Upper lobe of left lung (tissue), 6 donors: ENCODE results near the gene FAM120B. TPM values are rescaled to one million over a fixed set of nuclear protein-coding genes. Genes with fewer than 3 reads are reported as not detected.
A peak's percentile ranks its signal among the peaks of the same experiment; 100 is the strongest.
"Not testable (repeated sequence)": the region's sequence is repeated elsewhere in the genome, so short reads cannot be mapped to it uniquely, and the experiment has no call there.

Experiments used
- ATAC-seq, 2 donors: fragments of 200-7000 bp; cut with Tn5 transposase; one replicate each; pipeline ENCODE4 v1.9.1; 2022; ENCODE audit warnings: mild to moderate bottlenecking in 2 of 2, moderate library complexity in 2 of 2; ENCODE audit not compliant: low FRiP score in 2 of 2
- DNase-seq, 2 donors: peaks; one replicate each; pipeline ENCODE4 v3.0.0-alpha.2; 2019 to 2020
- H3K27ac ChIP-seq, 4 donors: fragments of 200-600 bp; sonication (generic); one replicate each; pipeline ENCODE4 v1.5.1; 2016 to 2019
- H3K27me3 ChIP-seq, 4 donors: fragments of 200-600 bp; sonication (generic); one replicate each; pipeline ENCODE4 v1.5.1; 2017 to 2019
- H3K36me3 ChIP-seq, 4 donors: fragments of 200-600 bp; sonication (generic); one replicate each; pipeline ENCODE4 v1.5.1; 2016 to 2019
- H3K4me1 ChIP-seq, 4 donors: fragments of 200-600 bp; sonication (generic); one replicate each; pipeline ENCODE4 v1.5.1; 2018 to 2019
- H3K4me3 ChIP-seq, 4 donors: fragments of 200-600 bp; sonication (generic); one replicate each; pipeline ENCODE4 v1.5.1; 2017 to 2019; ENCODE audit warnings: mild to moderate bottlenecking in 2 of 4, moderate library complexity in 1 of 4
- H3K9me3 ChIP-seq, 4 donors: fragments of 200-600 bp; sonication (generic); one replicate each; pipeline ENCODE4 v1.5.1; 2018 to 2019
- CTCF ChIP-seq, 6 experiments: fragments of 450-650 bp in 4 of 6; fragments of 200-600 bp in 2 of 6; sonication (generic) in 2 of 6; IDR thresholded peaks; one replicate each; pipeline ENCODE4 v1.5.1; 2016 to 2019; ENCODE audit warnings: antibody characterized with exemption in 6 of 6
- EP300 ChIP-seq, 4 donors: sonication (generic); formaldehyde crosslinking; IDR thresholded peaks; one replicate each; pipeline ENCODE4 v1.5.1; 2017; ENCODE audit warnings: antibody characterized with exemption in 4 of 4, control low read depth in 2 of 4
- POLR2A ChIP-seq, 4 donors: fragments of 450-650 bp; IDR thresholded peaks; one replicate each; pipeline ENCODE4 v1.5.1; 2016 to 2017; ENCODE audit warnings: antibody characterized with exemption in 4 of 4, mild to moderate bottlenecking in 2 of 4
- POLR2AphosphoS5 ChIP-seq, 2 donors: sonication (generic); formaldehyde crosslinking; IDR thresholded peaks; one replicate each; pipeline ENCODE4 v1.5.1; 2017; ENCODE audit warnings: antibody characterized with exemption in 2 of 2
- WGBS, 2 donors: methylation state at CpG; one replicate each; pipeline ENCODE4 v1.1.5; 2017 to 2018; 5-methylcytosine and 5-hydroxymethylcytosine counted together
- total RNA-seq, 6 donors: library from RNA; depleted of rRNA in 4 of 6; stranded (reverse); fragments of >200 nt in 4 of 6; gene quantifications; one replicate each; pipeline versions ENCODE4 v1.1.0 to v1.2.1, GENCODE V29; 2016 to 2021
- donor health status: DM: no; HTN: no; CAD: no; lungs with moderate emphysema.
- donor health status: DM: no; HTN: yes; CAD: no; lungs with severe emphysema.

Gene FAM120B
- total RNA-seq, 6 donors from 2014 or later = 20.1 to 51.3 (median 28.3) TPM

GRCh38 chr6:170261643-170262488 is 44.7 kb upstream of the FAM120B start:
- no peak for TF ChIP-seq POLR2AphosphoS5 (IDR thresholded peaks at IDR 0.05)
- no peak for TF ChIP-seq POLR2A (IDR thresholded peaks at IDR 0.05)
- no peak for TF ChIP-seq EP300 (IDR thresholded peaks at IDR 0.05)
- TF ChIP-seq CTCF (IDR thresholded peaks at IDR 0.05) = no peak
- DNase-seq (peak in 1 of 2 donors; percentile 65), ATAC-seq (no peak)
- no peaks in the 10 kb centered on the region for H3K9me3 ChIP-seq
- WGBS, 2 donors = 86 to 88% methylated on average over 19 to 32 of the region's 32 CpGs
- H3K4me1 ChIP-seq = peaks cover 7 to 14% (median 11%) of the 10 kb centered on the region in 4 donors
- H3K36me3 ChIP-seq = no peaks in the 10 kb centered on the region
- no peak overlapping the region for H3K4me3 ChIP-seq
- no peaks in the 10 kb centered on the region for H3K27me3 ChIP-seq
- H3K27ac ChIP-seq = no peak overlapping the region

DNA sequence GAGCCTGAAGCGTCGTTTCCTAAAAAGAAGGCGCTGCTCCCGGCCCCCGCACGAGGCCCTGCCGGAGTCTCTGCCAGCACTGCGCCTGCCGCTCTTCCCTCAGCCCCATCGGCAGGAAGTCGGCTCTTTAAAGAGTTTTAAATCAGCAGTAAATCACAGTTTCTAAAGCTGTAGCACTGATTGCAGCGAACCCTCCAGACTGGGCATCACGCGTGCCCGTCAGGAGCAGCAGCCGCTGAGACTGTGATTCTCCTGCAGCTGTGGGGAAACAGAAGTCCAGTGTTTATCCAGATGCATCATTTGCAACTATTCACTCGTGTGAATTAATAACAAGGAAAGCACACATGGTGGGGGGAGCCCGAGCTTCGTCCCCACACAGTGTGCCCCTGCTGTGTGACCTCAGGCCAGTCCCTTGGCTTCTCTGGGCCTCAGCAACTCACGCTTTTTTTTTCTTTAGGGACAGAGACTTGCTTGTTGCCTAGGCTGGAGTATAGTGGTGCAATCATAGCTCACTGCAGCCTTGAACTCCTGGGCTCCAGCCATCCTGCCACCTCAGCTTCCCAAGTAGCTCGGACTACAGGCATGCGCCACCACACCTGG is 44.0 kb upstream of the FAM120B start:
- Histone ChIP-seq H3K27ac (no peak overlapping the region), H3K4me1 (peaks cover 7 to 14% (median 11%) of the 10 kb centered on the region in 4 donors), H3K9me3 (no peaks in the 10 kb centered on the region), H3K36me3 (no peaks in the 10 kb centered on the region), H3K4me3 (no peak overlapping the region), H3K27me3 (no peaks in the 10 kb centered on the region)
- ATAC-seq (no peak), DNase-seq (no peak)
- whole genome bisulfite sequencing, 2 donors = 69 to 76% methylated on average over 21 to 22 of the region's 22 CpGs
- no peak for TF ChIP-seq EP300 (IDR thresholded peaks at IDR 0.05)
- TF ChIP-seq POLR2AphosphoS5 (IDR thresholded peaks at IDR 0.05) = no peak
- TF ChIP-seq CTCF (IDR thresholded peaks at IDR 0.05) = no peak
- no peak for TF ChIP-seq POLR2A (IDR thresholded peaks at IDR 0.05)

GRCh38 chr6:170263410-170263809 is 43.1 kb upstream of the FAM120B start:
- Histone ChIP-seq H3K9me3 (no peaks in the 10 kb centered on the region), H3K4me1 (peaks cover 7 to 14% (median 11%) of the 10 kb centered on the region in 4 donors), H3K36me3 (no peaks in the 10 kb centered on the region), H3K27ac (no peak overlapping the region), H3K27me3 (no peaks in the 10 kb centered on the region), H3K4me3 (no peak overlapping the region)
- DNase-seq (no peak), ATAC-seq (no peak)
- WGBS, 2 donors = 90 to 91% methylated on average over 8 of the region's 8 CpGs
- TF ChIP-seq CTCF (IDR thresholded peaks at IDR 0.05) (no peak), EP300 (IDR thresholded peaks at IDR 0.05) (no peak), POLR2A (IDR thresholded peaks at IDR 0.05) (no peak), POLR2AphosphoS5 (IDR thresholded peaks at IDR 0.05) (no peak)

- ATAC-seq = no peak
- WGBS, 2 donors = 83 to 89% methylated on average over 1 to 7 of the region's 7 CpGs
Observed at GRCh38 chr6:170264086-170264485, 42.5 kb upstream of the FAM120B start.

DNA sequence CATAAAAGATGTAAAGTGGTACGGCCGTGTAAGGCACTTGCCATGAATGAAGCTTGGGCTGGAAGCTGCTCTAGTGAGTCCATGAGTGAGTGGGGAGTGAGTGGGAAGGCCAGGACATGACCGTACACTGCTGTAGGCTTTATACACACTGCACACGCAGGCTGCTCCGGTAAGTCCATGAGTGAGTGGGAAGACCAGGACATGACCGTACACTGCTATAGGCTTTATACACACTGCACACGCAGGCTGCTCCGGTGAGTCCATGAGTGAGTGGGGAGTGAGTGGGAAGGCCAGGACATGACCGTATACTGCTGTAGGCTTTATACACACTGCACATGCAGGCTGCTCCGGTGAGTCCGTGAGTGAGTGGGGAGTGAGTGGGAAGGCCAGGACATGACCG is 41.9 kb upstream of the FAM120B start:
- not testable (repeated sequence) for H3K27ac ChIP-seq, H3K9me3 ChIP-seq, DNase-seq, H3K36me3 ChIP-seq, H3K27me3 ChIP-seq, H3K4me3 ChIP-seq, ATAC-seq
- WGBS, 2 donors = 79 to 90% methylated on average over 5 to 7 of the region's 12 CpGs
- H3K4me1 ChIP-seq = peaks cover 9 to 17% (median 11%) of the 10 kb centered on the region in 4 donors

More at GRCh38 chr6:170264086-170264485, 42.5 kb upstream of the FAM120B start:
- H3K4me1 ChIP-seq = peaks cover 7 to 14% (median 11%) of the 10 kb centered on the region in 4 donors
- no peaks in the 10 kb centered on the region for H3K9me3 ChIP-seq
- no peaks in the 10 kb centered on the region for H3K27me3 ChIP-seq
- no peak overlapping the region for H3K4me3 ChIP-seq
- H3K27ac ChIP-seq = no peak overlapping the region
- DNase-seq = no peak
- TF ChIP-seq EP300 (IDR thresholded peaks at IDR 0.05) = no peak
- TF ChIP-seq POLR2AphosphoS5 (IDR thresholded peaks at IDR 0.05) = no peak
- TF ChIP-seq CTCF (IDR thresholded peaks at IDR 0.05) = no peak
- no peak for TF ChIP-seq POLR2A (IDR thresholded peaks at IDR 0.05)
- no peaks in the 10 kb centered on the region for H3K36me3 ChIP-seq
